ENCODE data around the gene COL18A1. TPM values are rescaled to one million over a fixed set of nuclear protein-coding genes. Genes with fewer than 3 reads are reported as not detected.

Gene COL18A1
- total and polyA plus RNA-seq, 5 experiments from 2014 or later, result 1.5 to 22.2 (median 9.9) TPM

- no peaks in the 10 kb centered on the region for H3K9me3 Mint-ChIP-seq
- no peak for DNase-seq
Measured at GRCh38 chr21:45481566-45481965, 76.6 kb downstream of the COL18A1 start.

GRCh38 chr21:45481977-45482898 is 77.3 kb downstream of the COL18A1 start:
- Mint-ChIP-seq H3K4me1 (peaks cover 23 to 47% (median 44%) of the 10 kb centered on the region in 4 donors), H3K9me3 (no peaks in the 10 kb centered on the region), H3K27me3 (no peaks in the 10 kb centered on the region), H3K27ac (peak overlapping the region; percentile 89 to 98 (median 94)), H3K4me3 (peak overlapping the region; percentile 69 to 88 (median 81)), H3K36me3 (no peaks in the 10 kb centered on the region)
- ATAC-seq, result no peak
- DNase-seq, result peak in 1 of 10 donors; percentile 14
- POLR2A ChIA-PET, result interaction anchor here (0.8 to 2.2 kb wide), 6 partner anchors 8 to 543 kb away, joined by 3 to 12 read pairs (median 4); partner anchors contain the start of genes POFUT2 and SLX9

More at GRCh38 chr21:45481566-45481965, 76.6 kb downstream of the COL18A1 start:
- POLR2A ChIA-PET, result interaction anchor here (2.5 kb wide), 1 partner anchor 10 kb away, joined by 9 read pairs; no protein-coding TSS in a partner anchor
- ATAC-seq, result no peak
- peaks cover 24 to 51% (median 49%) of the 10 kb centered on the region in 4 donors for H3K4me1 Mint-ChIP-seq
- H3K27me3 Mint-ChIP-seq, result no peaks in the 10 kb centered on the region
- peak overlapping the region in 5 of 10 donors; percentile 30 to 65 (median 43) for H3K4me3 Mint-ChIP-seq
- peak overlapping the region in 8 of 10 donors; percentile 43 to 89 (median 74) for H3K27ac Mint-ChIP-seq
- no peaks in the 10 kb centered on the region for H3K36me3 Mint-ChIP-seq

GRCh38 chr21:45482899-45483821 is 78.2 kb downstream of the COL18A1 start:
- H3K27me3 Mint-ChIP-seq, result no peaks in the 10 kb centered on the region
- DNase-seq, result peak in 5 of 10 donors; percentile 17 to 51 (median 38)
- peaks cover 20 to 43% (median 39%) of the 10 kb centered on the region in 4 donors for H3K4me1 Mint-ChIP-seq
- no peaks in the 10 kb centered on the region for H3K36me3 Mint-ChIP-seq
- peak overlapping the region; percentile 89 to 98 (median 94) for H3K27ac Mint-ChIP-seq
- peak; percentile 29 to 43 for ATAC-seq
- POLR2A ChIA-PET, result interaction anchor here (0.6 to 2.2 kb wide), 8 partner anchors 9 to 567 kb away, joined by 3 to 12 read pairs (median 3); partner anchors contain the start of genes POFUT2 and SLX9
- no peaks in the 10 kb centered on the region for H3K9me3 Mint-ChIP-seq
- H3K4me3 Mint-ChIP-seq, result peak overlapping the region; percentile 69 to 88 (median 81)

- Mint-ChIP-seq H3K27me3 (no peaks in the 10 kb centered on the region), H3K4me1 (peaks cover 13 to 31% (median 27%) of the 10 kb centered on the region in 4 donors), H3K4me3 (peak overlapping the region in 8 of 10 donors; percentile 47 to 79 (median 68)), H3K36me3 (no peaks in the 10 kb centered on the region), H3K27ac (peak overlapping the region; percentile 65 to 90 (median 81)), H3K9me3 (no peaks in the 10 kb centered on the region)
- POLR2A ChIA-PET, result no interaction called here
- DNase-seq (no peak), ATAC-seq (no peak)
Measured at GRCh38 chr21:45484318-45484717, 79.4 kb downstream of the COL18A1 start.

- no peak overlapping the region for H3K4me3 Mint-ChIP-seq
- H3K9me3 Mint-ChIP-seq, result no peaks in the 10 kb centered on the region
- no peak for DNase-seq
- peaks cover 11 to 26% (median 22%) of the 10 kb centered on the region in 4 donors for H3K4me1 Mint-ChIP-seq
- H3K27ac Mint-ChIP-seq, result peak overlapping the region in 1 of 10 donors; percentile 56
- no peaks in the 10 kb centered on the region for H3K27me3 Mint-ChIP-seq
- no peaks in the 10 kb centered on the region for H3K36me3 Mint-ChIP-seq
- POLR2A ChIA-PET, result no interaction called here
- no peak for ATAC-seq
Measured at GRCh38 chr21:45485686-45486442, 80.9 kb downstream of the COL18A1 start.

- no peak for ATAC-seq
- peaks cover 11 to 22% (median 21%) of the 10 kb centered on the region in 4 donors for H3K4me1 Mint-ChIP-seq
- H3K9me3 Mint-ChIP-seq, result no peaks in the 10 kb centered on the region
- DNase-seq, result no peak
- no peaks in the 10 kb centered on the region for H3K36me3 Mint-ChIP-seq
- POLR2A ChIA-PET, result no interaction called here
- peak overlapping the region in 1 of 10 donors; percentile 50 for H3K4me3 Mint-ChIP-seq
- H3K27ac Mint-ChIP-seq, result peak overlapping the region in 7 of 10 donors; percentile 28 to 83 (median 58)
- no peaks in the 10 kb centered on the region for H3K27me3 Mint-ChIP-seq
Measured at GRCh38 chr21:45486443-45487160, 81.6 kb downstream of the COL18A1 start.

- Mint-ChIP-seq H3K27me3 (no peaks in the 10 kb centered on the region), H3K36me3 (no peaks in the 10 kb centered on the region), H3K27ac (peak overlapping the region in 2 of 10 donors; percentile 28 to 64), H3K9me3 (no peaks in the 10 kb centered on the region), H3K4me3 (no peak overlapping the region), H3K4me1 (peaks cover 11 to 21% (median 19%) of the 10 kb centered on the region in 4 donors)
- DNase-seq (no peak), ATAC-seq (no peak)
- POLR2A ChIA-PET, result no interaction called here
Measured at GRCh38 chr21:45487161-45487806, 82.3 kb downstream of the COL18A1 start.

GRCh38 chr21:45487891-45488600 is 83.1 kb downstream of the COL18A1 start:
- H3K4me1 Mint-ChIP-seq, result peaks cover 9 to 21% (median 12%) of the 10 kb centered on the region in 4 donors
- no peak for ATAC-seq
- no peaks in the 10 kb centered on the region for H3K27me3 Mint-ChIP-seq
- H3K27ac Mint-ChIP-seq, result peak overlapping the region in 2 of 10 donors; percentile 6 to 29
- POLR2A ChIA-PET, result no interaction called here
- no peaks in the 10 kb centered on the region for H3K9me3 Mint-ChIP-seq
- DNase-seq, result no peak
- H3K4me3 Mint-ChIP-seq, result no peak overlapping the region
- H3K36me3 Mint-ChIP-seq, result no peaks in the 10 kb centered on the region

GRCh38 chr21:45488931-45489721 is 84.2 kb downstream of the COL18A1 start:
- Mint-ChIP-seq H3K36me3 (no peaks in the 10 kb centered on the region), H3K27me3 (no peaks in the 10 kb centered on the region), H3K4me1 (peaks cover 4 to 10% (median 5%) of the 10 kb centered on the region in 4 donors), H3K4me3 (peak overlapping the region in 1 of 10 donors; percentile 31), H3K27ac (peak overlapping the region in 2 of 10 donors; percentile 47 to 70), H3K9me3 (no peaks in the 10 kb centered on the region)
- DNase-seq (peak in 1 of 10 donors; percentile 20), ATAC-seq (no peak)
- POLR2A ChIA-PET, result no interaction called here

- Mint-ChIP-seq H3K27me3 (no peaks in the 10 kb centered on the region), H3K36me3 (no peaks in the 10 kb centered on the region), H3K9me3 (no peaks in the 10 kb centered on the region), H3K4me3 (peak overlapping the region in 1 of 10 donors; percentile 31), H3K4me1 (peaks cover 0 to 5% (median 0%) of the 10 kb centered on the region in 4 donors), H3K27ac (peak overlapping the region in 1 of 10 donors; percentile 52)
- DNase-seq, result no peak
- no peak for ATAC-seq
- POLR2A ChIA-PET, result no interaction called here
Measured at GRCh38 chr21:45489722-45489982, 84.7 kb downstream of the COL18A1 start.
